ENCODE data around the gene ZNF853. TPM values are rescaled to one million over a fixed set of nuclear protein-coding genes. Genes with fewer than 3 reads are reported as not detected.

ZNF853 gene
- total RNA-seq, 1 experiment from 2014 or later = 1.4 TPM

DNA sequence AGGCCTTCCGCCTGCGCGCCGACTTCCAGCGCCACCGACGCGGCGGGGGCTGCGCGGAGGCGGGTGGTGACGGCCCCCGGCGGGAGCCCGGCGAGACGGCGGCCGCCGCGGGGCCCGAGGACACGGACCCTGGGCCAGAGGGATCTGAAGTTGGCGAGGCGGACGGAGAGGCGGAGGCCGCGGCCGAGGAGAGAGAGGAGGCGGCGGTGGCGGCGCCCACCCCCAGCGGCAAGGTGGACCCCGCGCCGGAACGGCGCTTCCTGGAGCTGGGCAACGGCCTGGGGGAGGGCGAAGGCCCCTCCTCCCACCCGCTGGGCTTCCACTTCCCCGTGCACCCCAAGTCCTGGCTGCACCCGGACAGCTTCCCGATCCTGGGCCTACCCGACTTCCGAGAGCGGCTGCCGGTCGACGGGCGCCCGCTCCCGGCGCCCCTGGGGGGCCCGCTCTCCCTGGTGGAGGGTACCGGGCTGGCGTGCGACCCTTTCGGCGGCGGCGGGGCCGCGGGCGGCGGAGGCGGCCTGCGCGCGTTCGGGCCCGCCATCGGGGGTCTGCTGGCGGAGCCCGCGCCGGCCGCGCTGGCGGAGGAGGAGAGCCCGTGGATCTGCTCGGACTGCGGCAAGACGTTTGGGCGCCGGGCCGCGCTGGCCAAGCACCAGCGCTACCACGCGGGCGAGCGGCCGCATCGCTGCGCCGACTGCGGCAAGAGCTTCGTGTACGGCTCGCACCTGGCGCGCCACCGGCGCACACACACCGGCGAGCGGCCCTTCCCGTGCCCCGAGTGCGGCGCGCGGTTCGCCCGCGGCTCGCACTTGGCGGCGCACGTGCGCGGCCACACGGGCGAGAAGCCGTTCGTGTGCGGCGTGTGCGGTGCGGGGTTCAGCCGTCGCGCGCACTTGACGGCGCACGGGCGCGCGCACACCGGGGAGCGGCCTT is 37.9 kb downstream of the ZNF853 start:
- Histone ChIP-seq H3K4me1 (ENCODE audit: control insufficient read depth, insufficient read depth, low read length) (no peaks in the 10 kb centered on the region), H3K27me3 (ENCODE audit: control insufficient read depth, insufficient read depth, low read length) (no peaks in the 10 kb centered on the region), H3K4me3 (ENCODE audit: low read depth in 2 of 2, low read length in 2 of 2) (no peak overlapping the region), H3K27ac (ENCODE audit: low read length) (no peak overlapping the region), H3K36me3 (ENCODE audit: control insufficient read depth, insufficient read depth, low read length) (no peaks in the 10 kb centered on the region; the same call in 1 of the 2 replicates), H3K9me3 (ENCODE audit: control insufficient read depth, insufficient read depth, low read depth, low read length) (no peaks in the 10 kb centered on the region; the same call in 1 of the 2 replicates)
- TF ChIP-seq, protein P1, sequence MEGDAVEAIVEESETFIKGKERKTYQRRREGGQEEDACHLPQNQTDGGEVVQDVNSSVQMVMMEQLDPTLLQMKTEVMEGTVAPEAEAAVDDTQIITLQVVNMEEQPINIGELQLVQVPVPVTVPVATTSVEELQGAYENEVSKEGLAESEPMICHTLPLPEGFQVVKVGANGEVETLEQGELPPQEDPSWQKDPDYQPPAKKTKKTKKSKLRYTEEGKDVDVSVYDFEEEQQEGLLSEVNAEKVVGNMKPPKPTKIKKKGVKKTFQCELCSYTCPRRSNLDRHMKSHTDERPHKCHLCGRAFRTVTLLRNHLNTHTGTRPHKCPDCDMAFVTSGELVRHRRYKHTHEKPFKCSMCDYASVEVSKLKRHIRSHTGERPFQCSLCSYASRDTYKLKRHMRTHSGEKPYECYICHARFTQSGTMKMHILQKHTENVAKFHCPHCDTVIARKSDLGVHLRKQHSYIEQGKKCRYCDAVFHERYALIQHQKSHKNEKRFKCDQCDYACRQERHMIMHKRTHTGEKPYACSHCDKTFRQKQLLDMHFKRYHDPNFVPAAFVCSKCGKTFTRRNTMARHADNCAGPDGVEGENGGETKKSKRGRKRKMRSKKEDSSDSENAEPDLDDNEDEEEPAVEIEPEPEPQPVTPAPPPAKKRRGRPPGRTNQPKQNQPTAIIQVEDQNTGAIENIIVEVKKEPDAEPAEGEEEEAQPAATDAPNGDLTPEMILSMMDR (IDR thresholded peaks at IDR 0.05) = no peak
- no peak for TF ChIP-seq POLR2AphosphoS5 (IDR thresholded peaks at IDR 0.05; ENCODE audit: low read depth, low read length)
- TF ChIP-seq TCF7L2 (IDR thresholded peaks at IDR 0.05; ENCODE audit: low read depth, low read length) = no peak
- no peak for TF ChIP-seq SIN3A (IDR thresholded peaks at IDR 0.05; ENCODE audit: borderline replicate concordance, insufficient read depth, low read depth, low read length)
- TF ChIP-seq, protein P2, sequence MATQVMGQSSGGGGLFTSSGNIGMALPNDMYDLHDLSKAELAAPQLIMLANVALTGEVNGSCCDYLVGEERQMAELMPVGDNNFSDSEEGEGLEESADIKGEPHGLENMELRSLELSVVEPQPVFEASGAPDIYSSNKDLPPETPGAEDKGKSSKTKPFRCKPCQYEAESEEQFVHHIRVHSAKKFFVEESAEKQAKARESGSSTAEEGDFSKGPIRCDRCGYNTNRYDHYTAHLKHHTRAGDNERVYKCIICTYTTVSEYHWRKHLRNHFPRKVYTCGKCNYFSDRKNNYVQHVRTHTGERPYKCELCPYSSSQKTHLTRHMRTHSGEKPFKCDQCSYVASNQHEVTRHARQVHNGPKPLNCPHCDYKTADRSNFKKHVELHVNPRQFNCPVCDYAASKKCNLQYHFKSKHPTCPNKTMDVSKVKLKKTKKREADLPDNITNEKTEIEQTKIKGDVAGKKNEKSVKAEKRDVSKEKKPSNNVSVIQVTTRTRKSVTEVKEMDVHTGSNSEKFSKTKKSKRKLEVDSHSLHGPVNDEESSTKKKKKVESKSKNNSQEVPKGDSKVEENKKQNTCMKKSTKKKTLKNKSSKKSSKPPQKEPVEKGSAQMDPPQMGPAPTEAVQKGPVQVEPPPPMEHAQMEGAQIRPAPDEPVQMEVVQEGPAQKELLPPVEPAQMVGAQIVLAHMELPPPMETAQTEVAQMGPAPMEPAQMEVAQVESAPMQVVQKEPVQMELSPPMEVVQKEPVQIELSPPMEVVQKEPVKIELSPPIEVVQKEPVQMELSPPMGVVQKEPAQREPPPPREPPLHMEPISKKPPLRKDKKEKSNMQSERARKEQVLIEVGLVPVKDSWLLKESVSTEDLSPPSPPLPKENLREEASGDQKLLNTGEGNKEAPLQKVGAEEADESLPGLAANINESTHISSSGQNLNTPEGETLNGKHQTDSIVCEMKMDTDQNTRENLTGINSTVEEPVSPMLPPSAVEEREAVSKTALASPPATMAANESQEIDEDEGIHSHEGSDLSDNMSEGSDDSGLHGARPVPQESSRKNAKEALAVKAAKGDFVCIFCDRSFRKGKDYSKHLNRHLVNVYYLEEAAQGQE (IDR thresholded peaks at IDR 0.05; ENCODE audit: insufficient read depth in 1 of 2, low read depth in 2 of 2, low read length in 1 of 2) = no peak
- CTCF ChIA-PET = no interaction called here
- no TSS peak for BruUV-seq (replicated peaks)
- POLR2A ChIA-PET = no interaction called here
- DNase-seq (ENCODE audit: low read depth, low spot score) = no peak
- no peak for ATAC-seq
- intact Hi-C loops (cut with micrococcal nuclease; ENCODE audit: unreplicated experiment) = no loop called here
- in situ Hi-C loops (cut with HindIII; ENCODE audit: low pct_unique_long_range_greater_than_20kb, low sequenced_read_pairs) = no loop called here

DNA sequence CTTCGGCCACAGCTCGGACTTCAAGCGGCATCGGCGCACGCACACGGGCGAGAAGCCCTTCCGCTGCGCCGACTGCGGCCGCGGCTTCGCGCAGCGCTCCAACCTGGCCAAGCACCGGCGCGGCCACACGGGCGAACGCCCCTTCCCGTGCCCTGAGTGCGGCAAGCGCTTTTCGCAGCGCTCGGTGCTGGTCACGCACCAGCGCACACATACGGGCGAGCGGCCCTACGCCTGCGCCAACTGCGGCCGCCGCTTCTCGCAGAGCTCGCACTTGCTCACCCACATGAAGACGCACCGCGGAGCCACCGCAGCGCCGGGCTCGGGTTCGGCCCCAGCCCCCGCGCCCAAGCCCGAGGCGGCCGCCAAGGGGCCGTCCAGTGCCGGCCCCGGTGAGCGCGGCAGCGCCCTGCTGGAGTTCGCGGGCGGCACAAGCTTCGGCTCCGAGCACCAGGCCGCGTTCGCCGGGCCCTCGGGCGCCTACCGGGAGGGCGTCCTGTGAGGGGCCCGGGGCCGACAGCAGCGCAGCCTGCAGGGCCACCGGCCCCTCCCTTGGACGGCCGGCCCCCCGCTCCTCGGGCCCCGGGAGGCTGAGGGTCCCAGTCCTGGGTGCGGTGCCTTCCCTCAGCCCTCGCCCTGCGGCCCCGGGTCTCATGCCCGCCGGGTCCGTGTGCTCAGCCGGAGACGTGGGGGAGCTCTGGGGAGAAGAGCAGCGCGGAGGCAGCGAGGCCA is 38.9 kb downstream of the ZNF853 start:
- in situ Hi-C loops (cut with HindIII; ENCODE audit: low pct_unique_long_range_greater_than_20kb, low sequenced_read_pairs) = no loop called here
- Histone ChIP-seq H3K4me3 (ENCODE audit: low read depth in 2 of 2, low read length in 2 of 2) (no peak overlapping the region), H3K27me3 (ENCODE audit: control insufficient read depth, insufficient read depth, low read length) (no peaks in the 10 kb centered on the region), H3K4me1 (ENCODE audit: control insufficient read depth, insufficient read depth, low read length) (peaks cover 8% of the 10 kb centered on the region), H3K9me3 (ENCODE audit: control insufficient read depth, insufficient read depth, low read depth, low read length) (no peaks in the 10 kb centered on the region; the same call in 1 of the 2 replicates), H3K36me3 (ENCODE audit: control insufficient read depth, insufficient read depth, low read length) (no peaks in the 10 kb centered on the region; the same call in 1 of the 2 replicates), H3K27ac (ENCODE audit: low read length) (no peak overlapping the region)
- ChIA-PET CTCF (no interaction called here), POLR2A (no interaction called here)
- ATAC-seq = no peak
- no peak for TF ChIP-seq POLR2AphosphoS5 (IDR thresholded peaks at IDR 0.05; ENCODE audit: low read depth, low read length)
- TF ChIP-seq, protein P2 (IDR thresholded peaks at IDR 0.05; ENCODE audit: insufficient read depth in 1 of 2, low read depth in 2 of 2, low read length in 1 of 2) = no peak
- TF ChIP-seq, protein P1 (IDR thresholded peaks at IDR 0.05) = no peak
- no peak for TF ChIP-seq TCF7L2 (IDR thresholded peaks at IDR 0.05; ENCODE audit: low read depth, low read length)
- TF ChIP-seq SIN3A (IDR thresholded peaks at IDR 0.05; ENCODE audit: borderline replicate concordance, insufficient read depth, low read depth, low read length) = no peak
- no peak for DNase-seq (ENCODE audit: low read depth, low spot score)
- BruUV-seq (replicated peaks) = no TSS peak
- intact Hi-C loops (cut with micrococcal nuclease; ENCODE audit: unreplicated experiment) = no loop called here
